Body of pancreas (tissue), 4 donors: ENCODE results near the gene MTMR3.

ENCODE experiments used
- POLR2A ChIP-seq, 3 donors: fragments of 450-650 bp; IDR thresholded peaks; one replicate each; pipeline ENCODE4 v1.6.1; 2016; ENCODE audit warnings: antibody characterized with exemption in 3 of 3, mild to moderate bottlenecking in 2 of 3
- TF ChIP-seq, protein P1 (sequence below), 7 experiments: fragments of 450-650 bp in 4 of 7; fragments of 200-600 bp in 3 of 7; sonication (generic) in 3 of 7; IDR thresholded peaks; one replicate each; pipeline ENCODE4 v1.5.1; 2016 to 2019; ENCODE audit warnings: antibody characterized with exemption in 7 of 7

DNA sequence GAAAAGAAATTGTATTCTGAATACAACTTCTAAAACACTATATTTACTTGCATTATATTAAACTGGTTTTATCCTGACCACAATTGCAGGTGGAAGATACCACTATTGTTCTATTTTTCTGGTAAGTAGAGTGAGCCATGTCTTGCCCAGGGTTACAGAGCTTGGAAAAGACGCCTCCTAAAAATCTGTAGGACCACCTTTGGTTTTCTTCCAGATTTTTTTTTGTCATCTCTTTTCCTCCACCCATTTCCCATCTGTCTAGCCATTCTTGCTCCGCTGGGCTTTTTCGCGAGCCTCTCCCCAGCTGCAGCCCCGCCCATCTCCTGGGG lies 294 bp upstream of the MTMR3 start:
- TF ChIP-seq POLR2A (IDR thresholded peaks at IDR 0.05): no peak
- TF ChIP-seq, protein P1, sequence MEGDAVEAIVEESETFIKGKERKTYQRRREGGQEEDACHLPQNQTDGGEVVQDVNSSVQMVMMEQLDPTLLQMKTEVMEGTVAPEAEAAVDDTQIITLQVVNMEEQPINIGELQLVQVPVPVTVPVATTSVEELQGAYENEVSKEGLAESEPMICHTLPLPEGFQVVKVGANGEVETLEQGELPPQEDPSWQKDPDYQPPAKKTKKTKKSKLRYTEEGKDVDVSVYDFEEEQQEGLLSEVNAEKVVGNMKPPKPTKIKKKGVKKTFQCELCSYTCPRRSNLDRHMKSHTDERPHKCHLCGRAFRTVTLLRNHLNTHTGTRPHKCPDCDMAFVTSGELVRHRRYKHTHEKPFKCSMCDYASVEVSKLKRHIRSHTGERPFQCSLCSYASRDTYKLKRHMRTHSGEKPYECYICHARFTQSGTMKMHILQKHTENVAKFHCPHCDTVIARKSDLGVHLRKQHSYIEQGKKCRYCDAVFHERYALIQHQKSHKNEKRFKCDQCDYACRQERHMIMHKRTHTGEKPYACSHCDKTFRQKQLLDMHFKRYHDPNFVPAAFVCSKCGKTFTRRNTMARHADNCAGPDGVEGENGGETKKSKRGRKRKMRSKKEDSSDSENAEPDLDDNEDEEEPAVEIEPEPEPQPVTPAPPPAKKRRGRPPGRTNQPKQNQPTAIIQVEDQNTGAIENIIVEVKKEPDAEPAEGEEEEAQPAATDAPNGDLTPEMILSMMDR (IDR thresholded peaks at IDR 0.05): no peak
